HG02970 (cell line): ENCODE measurements around the gene CPLANE1.
"Not testable (repeated sequence)": the region's sequence is repeated elsewhere in the genome, so short reads cannot be mapped to it uniquely, and the experiment has no call there.

Source experiments
- ATAC-seq: cut with Tn5 transposase; IDR thresholded peaks from one replicate; pipeline ENCODE4 v1.9.1; 2021; ENCODE audit warnings: mild to moderate bottlenecking, moderate library complexity, moderate number of reproducible peaks; ENCODE audit not compliant: unreplicated experiment, low FRiP score

CPLANE1 gene

DNA sequence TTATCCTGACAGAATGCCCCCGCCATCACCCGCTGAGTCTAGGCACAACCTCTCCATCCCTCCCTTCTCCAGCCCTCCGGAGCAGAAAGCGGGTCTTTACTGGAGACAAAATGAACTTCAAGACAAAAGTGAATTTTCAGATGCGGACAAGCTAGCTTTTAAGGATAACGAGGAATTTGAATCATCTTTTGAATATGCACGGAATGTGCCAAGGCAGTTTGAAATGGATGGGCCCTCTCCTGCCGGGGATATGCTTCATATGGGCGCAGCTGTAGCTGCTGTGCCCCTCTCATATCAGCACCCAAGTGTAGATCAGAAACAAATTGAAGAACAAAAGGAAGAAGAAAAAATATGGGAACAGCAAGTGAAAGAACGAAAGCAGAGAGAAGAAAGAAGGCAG is 37.5 kb downstream of the CPLANE1 start:
- no peak for ATAC-seq

DNA sequence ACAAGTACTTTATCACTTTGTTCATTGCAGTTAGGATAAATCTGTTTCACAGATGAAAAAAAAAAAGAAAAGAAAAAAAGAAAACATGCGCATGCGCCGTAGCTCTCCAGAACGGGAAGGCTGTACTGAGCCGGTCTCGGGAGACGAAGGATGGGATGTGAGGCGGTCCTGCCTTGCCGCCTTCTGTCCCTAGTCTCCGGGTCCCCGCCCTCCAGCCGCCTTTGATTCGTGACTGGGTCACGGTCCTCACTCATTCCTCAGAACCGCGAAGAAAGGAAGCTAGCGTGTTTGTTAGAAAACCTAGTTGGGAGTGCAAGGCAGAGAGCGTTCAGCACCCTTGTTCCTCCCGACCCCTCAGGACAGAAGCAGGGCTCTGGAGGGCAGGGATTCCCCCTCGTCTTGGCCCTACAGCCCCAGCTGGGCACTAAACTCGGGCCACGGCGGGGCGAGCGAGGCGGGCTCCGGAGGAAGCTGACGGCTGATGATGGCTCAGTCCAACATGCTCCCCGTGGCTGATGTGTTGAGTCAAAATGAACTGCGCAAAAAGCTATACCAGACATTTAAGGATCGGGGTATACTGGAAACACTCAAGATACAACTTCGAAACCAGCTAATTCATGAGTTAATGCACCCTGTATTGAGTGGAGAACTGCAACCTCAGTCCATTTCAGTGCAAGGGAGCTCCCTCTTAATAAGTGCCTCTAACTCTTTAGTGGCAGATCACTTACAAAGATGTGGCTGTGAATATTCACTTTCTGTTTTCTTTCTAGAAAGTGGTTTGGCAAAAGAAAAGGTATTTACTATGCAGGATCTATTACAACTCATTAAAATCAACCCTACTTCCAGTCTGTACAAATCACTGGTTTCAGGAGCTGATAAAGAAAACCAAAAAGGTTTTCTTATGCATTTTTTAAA is 40.0 kb downstream of the CPLANE1 start:
- no peak for ATAC-seq

DNA sequence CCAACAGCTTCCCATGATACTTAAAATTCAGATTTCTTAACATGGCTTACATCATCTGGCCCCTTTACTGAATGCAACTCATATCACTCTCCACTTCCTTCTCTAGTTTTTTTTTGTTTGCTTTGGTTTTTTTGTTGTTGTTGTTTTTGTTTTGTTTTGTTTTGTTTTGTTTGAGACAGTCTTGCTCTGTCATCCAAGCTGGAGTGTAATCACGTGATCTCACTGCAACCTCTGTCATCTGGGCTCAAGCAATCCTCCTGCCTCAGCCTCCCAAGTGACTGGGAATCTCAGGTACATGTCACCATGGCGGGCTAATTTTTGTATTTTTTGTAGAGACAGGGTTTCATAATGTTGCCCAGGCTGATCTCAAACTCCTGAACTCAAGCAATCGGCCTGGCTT is 41.4 kb downstream of the CPLANE1 start:
- ATAC-seq: no peak

DNA sequence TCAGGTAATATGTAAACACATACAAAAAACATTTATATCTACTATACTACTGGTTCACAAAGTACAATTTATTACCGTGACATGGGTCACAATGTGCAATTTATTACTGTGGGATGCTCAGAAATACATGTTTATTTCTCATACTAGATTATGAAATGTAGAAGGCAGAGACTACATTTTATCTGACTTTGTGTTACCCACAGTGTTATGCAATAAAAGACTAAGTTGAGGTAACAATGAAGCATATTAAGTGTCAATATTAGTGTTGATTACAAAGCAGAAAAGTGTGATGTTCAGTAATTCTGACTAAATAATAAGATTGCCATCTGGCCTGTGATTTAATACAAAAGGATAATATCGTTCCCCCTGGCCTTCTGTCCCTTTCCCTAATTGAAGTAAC is 42.4 kb downstream of the CPLANE1 start:
- no peak for ATAC-seq

DNA sequence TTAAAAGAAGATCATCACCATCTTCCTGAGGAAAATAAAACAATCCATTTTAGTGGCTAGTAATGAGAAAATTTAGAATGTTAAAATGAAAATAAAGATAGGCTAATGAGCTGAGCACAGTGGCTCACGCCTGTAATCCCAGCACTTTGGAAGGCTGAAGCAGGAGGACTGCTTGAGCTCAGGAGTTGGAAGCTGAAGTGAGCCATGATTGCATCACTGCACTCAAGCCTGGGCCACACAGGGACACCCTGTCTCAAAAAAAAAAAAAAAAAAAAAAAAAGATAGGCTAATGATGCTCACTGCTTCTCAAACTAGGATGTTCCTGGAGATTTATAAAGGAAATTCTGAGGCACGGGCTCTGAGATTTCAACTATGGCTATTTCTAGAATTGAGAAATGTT is 50.3 kb downstream of the CPLANE1 start:
- no peak for ATAC-seq

DNA sequence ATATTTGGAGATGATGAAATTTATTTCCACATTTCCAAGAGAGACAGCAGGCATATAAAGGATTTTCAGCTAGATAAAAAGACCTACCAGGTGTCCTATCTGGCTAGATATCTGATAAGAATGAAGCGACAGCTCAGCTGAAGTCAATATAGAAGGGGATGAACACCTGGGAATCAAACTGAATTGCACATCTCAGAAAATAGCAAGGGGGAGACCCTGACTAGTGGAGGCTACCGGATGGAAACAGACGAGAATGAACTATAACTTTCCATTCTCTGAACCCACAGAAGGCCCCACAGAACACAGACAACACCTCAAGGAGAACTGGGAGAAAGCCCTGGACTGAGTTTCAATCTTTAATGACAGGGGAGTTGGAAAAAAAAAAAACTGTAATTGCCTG is 51.1 kb downstream of the CPLANE1 start:
- ATAC-seq: no peak

DNA sequence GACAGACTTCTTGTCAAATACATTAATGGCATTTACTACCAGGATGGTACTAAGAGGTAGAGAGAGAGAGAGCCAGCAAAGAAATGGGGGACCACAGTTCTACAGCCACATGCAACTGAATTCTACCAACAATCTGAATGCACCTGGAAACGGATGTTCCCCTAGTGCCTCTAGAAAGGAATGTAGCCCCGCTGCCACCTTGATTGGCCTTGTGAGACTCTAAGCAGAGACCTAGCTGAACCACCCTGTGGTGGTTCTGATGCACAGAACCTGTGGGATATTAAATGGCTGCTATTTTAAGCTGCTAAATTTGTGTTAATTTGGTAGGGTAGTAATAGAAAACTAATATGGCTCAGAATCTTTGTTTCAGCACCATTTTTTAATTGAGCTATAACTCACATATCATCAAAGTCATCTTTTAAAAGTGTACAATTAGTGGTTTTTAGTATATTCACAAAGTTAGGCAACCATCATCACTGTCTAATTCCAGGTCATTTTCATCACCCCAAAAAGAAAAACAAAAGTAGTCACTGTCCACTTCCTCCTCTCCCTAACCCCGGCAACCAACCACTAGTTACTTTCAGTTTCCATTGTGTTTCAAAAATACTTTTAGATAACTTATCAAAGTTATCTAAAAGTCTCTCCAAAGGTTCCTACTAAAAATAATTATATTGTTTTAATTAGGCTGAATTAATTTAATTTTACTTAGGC is 51.7 kb downstream of the CPLANE1 start:
- ATAC-seq: peak; percentile 73

DNA sequence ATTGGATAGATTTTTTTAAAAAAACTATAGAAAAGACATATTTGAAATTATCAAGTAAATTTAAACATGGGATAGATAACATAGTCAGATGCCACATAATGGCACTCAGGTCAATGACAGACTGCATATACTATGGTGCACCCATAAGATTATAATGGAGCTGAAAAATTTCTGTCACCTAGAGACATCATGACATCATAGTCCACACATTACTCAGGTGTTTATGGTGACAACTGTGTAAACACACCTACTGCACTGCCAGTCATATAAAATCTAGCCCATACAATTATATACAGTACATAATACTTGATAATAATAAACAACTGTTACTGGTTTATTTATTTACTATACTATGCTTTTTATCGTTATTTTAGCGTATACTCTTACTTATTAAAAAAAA is 58.6 kb downstream of the CPLANE1 start:
- ATAC-seq: no peak

DNA sequence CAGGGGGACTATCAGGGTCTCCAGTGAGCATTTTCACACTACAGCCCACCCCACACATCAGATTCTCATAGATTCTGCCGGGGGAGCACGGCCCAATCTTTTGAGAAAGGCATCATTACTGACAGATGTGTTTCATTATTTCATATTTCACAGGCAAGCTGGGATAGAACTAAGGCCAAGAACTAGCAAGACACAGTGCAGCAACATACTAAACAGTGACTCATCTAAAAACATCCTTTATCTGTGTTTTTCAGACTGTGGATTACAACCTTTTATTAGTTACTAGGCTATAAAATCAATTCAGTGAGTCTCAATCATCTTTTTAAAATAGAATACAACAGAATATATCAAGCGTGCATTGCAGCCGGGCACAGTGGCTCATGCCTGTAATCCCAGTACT is 59.8 kb downstream of the CPLANE1 start:
- ATAC-seq: no peak

DNA sequence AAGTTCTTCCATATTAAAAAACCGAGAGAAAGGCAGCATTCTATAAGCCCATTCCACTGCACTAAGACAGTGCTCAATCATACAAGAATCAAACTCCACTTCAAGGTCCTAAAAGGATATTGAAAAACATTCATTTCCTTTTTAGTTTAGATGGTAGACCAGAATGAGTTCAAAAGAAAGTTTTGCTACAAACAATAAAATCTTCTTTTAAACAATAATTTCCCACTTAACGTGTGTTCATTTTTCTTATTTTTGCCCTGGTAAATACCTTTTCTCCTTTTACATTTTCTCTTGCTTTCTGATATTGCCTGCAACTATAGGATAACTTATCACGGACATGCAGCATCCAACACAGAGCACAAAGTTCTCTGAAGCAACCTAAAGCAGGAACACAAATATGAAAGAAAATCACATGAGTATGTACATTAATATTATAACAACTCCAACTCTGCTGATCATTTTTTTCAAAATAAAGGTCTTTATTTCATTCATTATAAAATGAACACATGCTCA is 61.7 kb downstream of the CPLANE1 start:
- no peak for ATAC-seq

DNA sequence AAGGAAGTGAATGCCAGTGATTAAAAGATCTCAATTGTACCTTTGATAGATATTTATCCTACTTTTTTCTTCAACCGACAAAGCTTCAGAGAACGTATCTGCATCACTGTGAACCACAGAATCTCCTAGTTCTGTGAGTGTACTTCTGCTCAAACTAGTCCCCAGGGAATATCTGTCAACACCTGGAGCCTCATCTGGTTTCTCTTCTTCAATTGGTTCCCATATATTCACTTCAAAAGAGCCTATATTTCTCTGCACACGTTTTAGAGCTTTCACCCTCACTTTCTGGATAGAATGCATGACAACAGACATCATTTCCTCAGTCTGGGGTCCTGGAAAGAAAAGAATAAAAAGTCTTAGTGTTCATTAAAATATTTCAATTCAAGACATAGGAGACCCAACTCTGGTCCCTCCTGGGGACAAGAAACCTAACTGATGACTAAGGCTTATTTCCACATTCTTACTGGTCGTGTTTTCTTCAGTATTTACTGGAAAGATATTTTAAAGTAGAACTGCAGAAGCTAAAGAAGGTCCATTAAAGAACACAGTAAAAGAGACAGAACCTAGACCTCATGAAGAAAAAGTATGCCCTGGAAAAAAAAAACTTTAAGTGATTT is 64.3 kb downstream of the CPLANE1 start:
- no peak for ATAC-seq

DNA sequence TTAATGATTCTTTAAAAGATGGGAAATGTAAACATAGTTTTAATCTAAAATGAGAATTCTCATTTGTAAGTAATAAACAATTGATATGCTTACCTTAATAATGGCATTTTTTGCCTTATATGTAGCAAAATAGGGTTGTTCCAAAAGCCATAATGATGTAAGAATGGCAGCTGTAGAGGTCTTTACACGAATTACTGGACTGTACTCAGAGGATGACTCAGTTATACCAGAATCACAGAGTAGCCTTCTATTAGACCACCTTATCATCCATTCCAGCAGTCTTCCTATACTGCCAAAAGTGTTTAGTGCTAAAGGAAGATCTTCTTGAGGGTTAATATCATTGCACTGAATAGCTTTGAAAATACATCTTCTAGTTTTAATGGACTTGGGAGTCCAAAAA is 66.5 kb downstream of the CPLANE1 start:
- ATAC-seq: no peak

DNA sequence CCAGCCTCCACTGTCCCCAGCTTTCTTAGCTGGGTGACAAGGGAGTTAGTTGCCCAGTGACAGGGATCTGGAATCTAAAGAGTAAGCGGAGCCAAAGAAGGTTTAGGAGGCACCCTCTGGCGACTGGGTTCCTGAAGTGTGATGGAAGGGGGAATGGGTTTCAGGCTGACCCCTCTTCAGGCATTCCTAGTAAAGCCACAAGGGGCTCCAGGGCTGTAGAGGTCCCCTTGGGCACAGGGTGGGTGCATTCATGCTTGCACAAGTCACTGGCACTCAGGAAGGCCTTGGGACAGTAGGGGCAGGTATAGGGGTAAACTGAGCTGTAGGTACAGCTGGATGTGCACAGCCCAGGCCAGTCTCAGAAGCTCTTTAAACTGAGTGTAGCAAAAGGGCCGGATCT is 74.2 kb downstream of the CPLANE1 start:
- ATAC-seq: no peak

DNA sequence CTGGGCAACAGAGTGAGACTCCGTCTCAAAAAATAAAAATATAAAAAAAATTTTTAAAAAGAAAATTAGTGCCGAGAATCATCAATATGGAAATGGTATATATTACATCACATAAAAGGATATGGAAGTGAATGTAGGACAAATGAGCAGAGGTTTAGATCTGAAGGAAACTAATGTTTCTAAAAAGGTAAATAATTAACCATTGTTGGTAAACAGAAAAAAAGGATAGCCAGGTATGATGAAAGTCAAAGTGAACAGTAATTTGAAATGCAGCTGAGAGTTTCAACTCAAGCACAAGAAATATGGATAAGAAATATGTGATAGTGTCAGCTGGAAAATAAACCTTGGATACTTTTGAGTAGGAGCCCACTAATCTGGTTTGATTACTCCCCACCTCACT is 76.2 kb downstream of the CPLANE1 start:
- no peak for ATAC-seq

DNA sequence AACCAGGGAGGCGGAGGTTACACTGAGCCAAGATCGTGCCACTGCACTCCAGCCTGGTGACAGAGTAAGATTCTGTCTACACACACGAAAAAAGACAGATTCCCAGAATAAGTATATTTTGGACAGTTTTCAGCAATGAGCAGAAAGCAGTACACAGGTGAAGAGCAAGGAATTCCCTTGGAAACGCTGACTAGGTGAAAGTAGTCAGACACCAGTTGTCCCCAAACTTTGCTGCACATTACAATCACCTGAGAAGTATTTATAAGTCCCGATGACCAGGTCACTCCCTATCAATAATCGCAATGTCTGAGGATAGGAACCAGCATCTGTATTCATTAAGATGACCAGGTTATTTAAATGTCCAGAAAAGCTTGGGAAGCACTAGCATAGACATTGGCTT is 78.3 kb downstream of the CPLANE1 start:
- ATAC-seq: no peak

DNA sequence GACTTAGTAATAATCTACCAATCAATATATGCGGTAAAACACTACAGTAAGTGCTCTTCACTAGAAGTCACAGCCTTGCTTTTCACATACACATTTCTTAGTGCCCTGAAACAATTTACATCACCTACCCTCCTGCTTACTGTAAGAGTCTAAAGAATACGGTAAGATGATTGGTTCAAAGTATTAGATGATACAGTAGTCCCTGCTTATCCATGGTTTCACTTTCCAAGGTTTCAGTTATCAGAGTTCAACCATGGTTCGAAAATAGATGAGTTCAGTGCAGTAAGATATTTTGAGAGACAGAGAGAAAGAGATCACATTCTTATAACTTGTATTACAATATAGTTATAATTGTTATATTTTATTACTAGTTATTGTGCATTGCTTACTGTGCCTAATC is 83.0 kb downstream of the CPLANE1 start:
- ATAC-seq: no peak

DNA sequence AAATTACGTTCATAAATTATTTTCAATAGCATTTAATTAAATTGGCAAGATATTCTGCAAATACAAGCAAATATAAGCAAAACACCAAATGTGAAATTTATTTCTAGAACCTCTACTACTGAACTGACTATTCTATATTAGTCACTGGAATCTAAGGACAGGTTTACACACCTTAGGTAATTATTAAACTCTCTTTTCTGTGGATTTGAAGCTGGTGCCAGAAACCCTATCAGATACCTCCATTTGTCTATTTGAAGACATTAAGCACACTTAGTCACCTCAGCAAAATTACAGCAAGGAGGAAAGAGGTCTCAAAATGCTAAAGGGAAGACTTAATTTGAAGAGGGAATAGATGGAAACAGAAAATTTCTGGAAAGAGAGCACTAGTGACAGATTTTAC is 83.4 kb downstream of the CPLANE1 start:
- no peak for ATAC-seq

DNA sequence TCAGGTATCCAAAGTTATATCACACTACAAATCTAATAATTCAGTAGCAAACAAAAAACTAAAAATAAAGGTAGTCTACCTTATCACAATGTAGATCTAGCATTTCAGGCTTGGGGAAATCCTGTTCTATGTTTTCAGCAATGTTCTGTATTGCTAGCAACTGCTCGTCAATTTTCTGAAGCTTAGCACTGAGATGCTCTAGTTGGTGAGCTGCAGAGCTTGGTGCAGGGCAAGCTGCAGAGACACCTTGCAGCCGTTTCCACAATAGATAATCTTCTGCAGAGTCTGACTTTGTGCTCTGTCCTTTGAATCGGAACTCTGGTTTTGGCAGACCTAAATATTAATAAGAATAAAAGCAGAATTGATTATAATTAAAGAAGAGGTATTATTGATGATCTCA is 95.5 kb downstream of the CPLANE1 start:
- no peak for ATAC-seq

DNA sequence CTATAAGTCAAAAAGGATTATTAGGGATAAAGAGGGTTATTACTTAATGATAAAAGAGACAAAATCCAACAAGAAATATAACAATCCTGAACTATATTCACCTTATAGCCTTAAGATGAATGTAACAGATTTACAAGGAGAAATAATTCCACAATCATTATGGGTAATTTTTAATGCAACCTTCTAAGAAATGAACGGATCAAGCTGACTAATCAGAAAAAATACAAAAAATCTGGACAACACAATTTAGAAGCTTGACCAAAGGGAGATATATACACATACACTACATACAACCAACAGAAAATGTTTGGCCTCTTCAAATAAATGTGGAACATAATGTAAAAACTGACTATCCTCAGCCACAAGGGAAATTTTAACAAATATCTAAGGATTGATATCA is 102.3 kb downstream of the CPLANE1 start:
- ATAC-seq: no peak

DNA sequence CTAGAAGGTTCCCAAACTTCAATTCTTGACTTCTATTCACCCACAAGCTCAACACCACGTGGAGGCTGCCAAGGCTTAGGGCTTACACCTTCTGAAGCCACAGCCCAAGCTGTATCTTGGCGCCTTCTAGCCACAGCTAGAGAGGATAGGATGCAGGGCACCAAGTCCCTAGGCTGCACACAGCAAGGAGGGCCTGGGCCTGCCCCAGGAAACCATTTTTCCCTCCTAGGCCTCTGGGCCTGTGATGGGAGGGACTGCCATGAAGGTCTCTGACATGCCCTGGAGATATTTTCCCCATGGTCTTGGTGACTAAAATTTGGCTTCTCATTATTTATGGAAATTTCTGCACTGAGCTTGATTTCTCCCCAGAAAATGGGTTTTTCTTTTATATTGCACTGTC is 112.5 kb downstream of the CPLANE1 start:
- no peak for ATAC-seq

DNA sequence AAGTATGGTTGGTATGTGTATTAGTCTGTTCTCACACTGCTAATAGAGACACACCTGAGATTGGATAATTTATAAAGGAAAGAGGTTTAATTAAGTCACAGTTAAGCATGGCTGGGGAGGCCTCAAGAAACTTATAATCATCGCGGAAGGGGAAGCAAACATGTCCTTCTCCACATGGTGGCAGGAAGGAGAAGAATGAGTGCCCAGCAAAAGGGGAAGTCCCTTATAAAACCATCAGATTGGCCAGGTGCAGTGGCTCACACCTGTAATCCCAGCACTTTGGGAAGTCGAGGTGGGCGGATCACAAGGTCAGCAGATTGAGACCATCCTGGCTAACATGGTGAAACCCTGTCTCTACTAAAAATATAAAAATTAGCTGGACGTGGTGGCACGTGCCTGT is 113.9 kb downstream of the CPLANE1 start:
- ATAC-seq: not testable (repeated sequence)
